T-helper 17 cell (primary cell): ENCODE measurements around the gene TTF2. TPM values are rescaled to one million over a fixed set of nuclear protein-coding genes. Genes with fewer than 3 reads are reported as not detected.
"Not testable (repeated sequence)": the region's sequence is repeated elsewhere in the genome, so short reads cannot be mapped to it uniquely, and the experiment has no call there.

Experiments used
- ATAC-seq: fragments of 150-1000 bp; cut with Tn5 transposase; 2 replicates; pipeline ENCODE4 v1.10.0; 2021; ENCODE audit warnings: mild to moderate bottlenecking, moderate library complexity
- DNase-seq, 3 donors: peaks; one replicate each; pipeline versions ENCODE4 v3.0.0 to v3.0.0-alpha.2; 2020 to 2021
- H3K9me3 ChIP-seq: one replicate; pipeline ENCODE4 v1.7.0; 2013; ENCODE audit warnings: low read length, mild to moderate bottlenecking; ENCODE audit not compliant: control insufficient read depth, poor library complexity, severe bottlenecking
- H3K27ac Mint-ChIP-seq: one replicate; pipeline ENCODE4 v1.8.0; 2022; ENCODE audit warnings: mild to moderate bottlenecking, moderate library complexity, mixed read lengths
- H3K27me3 Mint-ChIP-seq: one replicate; pipeline ENCODE4 v1.8.0; 2022; ENCODE audit warnings: mixed read lengths
- H3K36me3 Mint-ChIP-seq: one replicate; pipeline ENCODE4 v1.8.0; 2022; ENCODE audit warnings: low read depth, mixed read lengths
- H3K4me1 Mint-ChIP-seq: one replicate; pipeline ENCODE4 v1.8.0; 2022; ENCODE audit warnings: mild to moderate bottlenecking, mixed read lengths
- H3K4me3 Mint-ChIP-seq: one replicate; pipeline ENCODE4 v1.8.0; 2022; ENCODE audit warnings: mild to moderate bottlenecking, moderate library complexity, mixed read lengths
- total RNA-seq, 4 donors: library from RNA in 2 of 4; stranded (reverse) in 2 of 4; gene quantifications; one replicate each; pipeline ENCODE4 v1.2.3 and lab custom pipeline; 2022 to 2026

The TTF2 gene
- total RNA-seq, 2 donors from 2014 or later, result 49.2 to 50.9 TPM

DNA sequence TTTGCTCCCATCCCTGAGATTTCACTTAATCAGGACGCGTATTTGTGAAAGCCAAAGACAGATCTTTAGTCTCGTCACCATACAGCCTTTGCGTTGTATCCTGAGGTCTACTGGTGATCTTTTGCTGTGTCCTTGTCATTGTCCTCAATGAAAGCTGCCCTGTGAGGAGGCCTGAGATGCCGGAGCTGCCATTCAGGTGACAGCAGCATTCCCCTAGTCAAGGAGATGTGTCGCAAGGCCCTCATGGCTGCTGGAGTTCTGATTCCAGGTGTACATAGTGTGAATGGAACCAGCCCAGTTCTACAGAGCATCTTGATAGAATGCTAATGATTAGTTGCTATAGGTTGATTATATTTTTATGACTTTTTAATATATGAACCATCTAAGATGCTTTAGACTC lies 24.1 kb downstream of the TTF2 start:
- H3K4me3 Mint-ChIP-seq, result no peak overlapping the region

DNA sequence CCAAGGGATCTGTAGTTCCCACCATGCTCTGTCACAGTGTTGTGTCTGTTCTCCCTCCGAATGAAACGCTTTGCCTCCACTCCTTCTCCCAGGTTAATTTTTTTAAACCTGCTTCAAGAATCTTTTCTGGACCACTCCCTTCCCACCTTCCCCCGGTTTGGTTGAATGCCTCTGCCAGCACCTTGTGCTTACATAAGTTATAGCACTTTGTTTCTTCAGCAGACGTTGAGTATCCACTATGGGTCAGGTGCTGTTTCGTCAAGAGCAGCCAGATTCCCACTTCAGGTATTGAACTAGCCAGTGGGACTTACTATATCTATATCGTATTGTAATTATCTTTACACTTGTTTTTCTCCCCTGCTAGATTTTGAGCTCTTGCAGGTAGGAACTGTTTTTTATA lies 27.6 kb downstream of the TTF2 start:
- H3K4me3 Mint-ChIP-seq, result no peak overlapping the region
- H3K27ac Mint-ChIP-seq, result no peak overlapping the region
- no peaks in the 10 kb centered on the region for H3K9me3 ChIP-seq
- ATAC-seq, result no peak
- no peak for DNase-seq
- no peaks in the 10 kb centered on the region for H3K27me3 Mint-ChIP-seq
- peaks cover 8% of the 10 kb centered on the region for H3K36me3 Mint-ChIP-seq
- no peaks in the 10 kb centered on the region for H3K4me1 Mint-ChIP-seq

More for the DNA sequence above, 24.1 kb downstream of the TTF2 start:
- no peak for DNase-seq
- Mint-ChIP-seq H3K27ac (no peak overlapping the region), H3K4me1 (no peaks in the 10 kb centered on the region), H3K27me3 (no peaks in the 10 kb centered on the region), H3K36me3 (peaks cover 5% of the 10 kb centered on the region)
- ATAC-seq, result no peak
- H3K9me3 ChIP-seq, result no peaks in the 10 kb centered on the region

DNA sequence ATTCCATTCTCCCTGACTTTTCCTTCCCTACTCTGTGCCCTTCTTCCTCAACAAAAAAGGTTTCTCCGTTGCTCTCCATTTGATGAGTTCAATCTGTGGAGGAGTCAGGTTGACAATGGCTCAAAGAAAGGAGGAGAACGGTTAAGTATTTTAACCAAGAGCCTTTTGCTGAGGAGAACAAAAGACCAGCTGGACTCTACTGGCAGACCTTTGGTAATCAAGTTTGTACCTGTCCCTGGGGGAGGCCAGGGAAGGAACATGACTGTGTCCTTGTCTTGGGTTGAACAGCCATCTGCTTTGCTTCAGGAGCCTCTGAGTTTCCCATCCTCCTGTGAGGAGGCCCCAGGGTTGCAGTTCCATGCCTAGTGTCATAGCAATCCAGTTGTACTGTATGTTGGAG lies 29.9 kb downstream of the TTF2 start:
- no peak for ATAC-seq
- Mint-ChIP-seq H3K4me3 (peak overlapping the region; percentile 31), H3K4me1 (peaks cover 4% of the 10 kb centered on the region), H3K36me3 (peaks cover 12% of the 10 kb centered on the region), H3K27ac (no peak overlapping the region), H3K27me3 (no peaks in the 10 kb centered on the region)
- H3K9me3 ChIP-seq, result no peaks in the 10 kb centered on the region
- no peak for DNase-seq

GRCh38 chr1:117092594-117092993 lies 32.5 kb downstream of the TTF2 start:
- no peak for ATAC-seq
- Mint-ChIP-seq H3K36me3 (peaks cover 17% of the 10 kb centered on the region), H3K4me3 (no peak overlapping the region), H3K4me1 (peaks cover 6% of the 10 kb centered on the region), H3K27me3 (no peaks in the 10 kb centered on the region), H3K27ac (peak overlapping the region; percentile 29)
- H3K9me3 ChIP-seq, result no peaks in the 10 kb centered on the region
- no peak for DNase-seq

DNA sequence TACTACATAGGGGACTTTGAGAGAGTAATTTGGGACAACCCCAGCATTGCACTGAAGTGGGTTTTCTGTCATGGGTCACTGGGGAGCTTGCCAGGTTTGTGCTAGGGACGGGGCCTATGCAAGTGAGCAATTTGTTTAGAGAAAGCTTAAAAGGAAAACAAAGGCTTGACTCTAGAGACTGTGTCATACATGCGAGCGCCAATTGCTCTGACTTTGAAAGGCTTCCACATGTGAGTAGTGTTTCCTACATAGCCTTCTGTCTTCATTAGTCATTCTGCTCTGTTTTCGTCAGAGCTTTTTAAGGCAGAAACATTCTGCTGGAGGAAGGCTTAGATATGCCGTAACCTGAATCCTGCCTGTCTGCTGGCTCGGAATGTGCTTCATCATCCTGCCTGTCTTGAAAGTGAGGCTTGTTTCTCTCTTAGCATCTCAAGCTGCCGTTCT lies 33.0 kb downstream of the TTF2 start:
- peaks cover 17% of the 10 kb centered on the region for H3K36me3 Mint-ChIP-seq
- no peak for DNase-seq

DNA sequence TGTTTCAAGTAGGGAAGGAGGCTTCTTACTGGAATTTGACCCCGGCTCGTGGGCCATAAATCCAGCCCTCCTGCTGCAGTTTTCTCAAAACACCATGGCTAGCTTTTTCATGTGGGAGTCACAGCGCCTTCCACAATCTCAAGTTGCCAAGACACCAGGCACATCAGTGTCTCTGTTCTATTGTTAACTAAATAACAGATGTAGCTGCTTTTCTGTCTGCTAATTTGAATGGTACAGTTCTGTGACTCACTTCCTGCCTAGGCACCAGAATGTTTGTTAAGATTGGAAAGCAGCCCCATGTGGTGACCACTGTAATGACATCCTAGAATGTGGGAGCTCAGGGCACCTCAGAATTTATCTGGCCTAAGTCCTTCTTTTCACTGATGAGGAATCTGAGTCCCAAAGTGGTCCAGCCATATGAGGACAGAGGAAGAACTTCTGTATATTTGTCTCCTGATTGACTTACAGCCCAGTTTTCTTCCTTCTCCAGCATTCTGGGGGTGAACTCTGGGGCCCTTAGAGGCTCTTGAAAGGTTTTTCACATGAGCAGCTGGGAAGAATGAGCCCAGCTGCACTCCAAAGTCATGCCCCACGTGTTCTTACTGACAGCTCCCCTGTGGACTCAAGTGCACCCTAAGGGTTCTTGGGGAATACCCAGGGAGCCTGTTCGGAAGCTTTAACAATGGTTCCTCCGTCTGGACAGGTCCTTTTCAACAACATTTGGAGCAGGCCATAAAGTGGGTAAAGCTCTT lies 33.9 kb downstream of the TTF2 start:
- H3K4me3 Mint-ChIP-seq, result no peak overlapping the region
- H3K9me3 ChIP-seq, result no peaks in the 10 kb centered on the region
- H3K27me3 Mint-ChIP-seq, result no peaks in the 10 kb centered on the region
- ATAC-seq (peak; percentile 92), DNase-seq (no peak)
- H3K4me1 Mint-ChIP-seq, result peaks cover 6% of the 10 kb centered on the region
- peak overlapping the region; percentile 29 for H3K27ac Mint-ChIP-seq
- peaks cover 18% of the 10 kb centered on the region for H3K36me3 Mint-ChIP-seq

More for the DNA sequence above, 33.0 kb downstream of the TTF2 start:
- peak; percentile 31 for ATAC-seq
- no peaks in the 10 kb centered on the region for H3K9me3 ChIP-seq
- Mint-ChIP-seq H3K27me3 (no peaks in the 10 kb centered on the region), H3K4me1 (peaks cover 6% of the 10 kb centered on the region), H3K4me3 (no peak overlapping the region), H3K27ac (peak overlapping the region; percentile 29)

DNA sequence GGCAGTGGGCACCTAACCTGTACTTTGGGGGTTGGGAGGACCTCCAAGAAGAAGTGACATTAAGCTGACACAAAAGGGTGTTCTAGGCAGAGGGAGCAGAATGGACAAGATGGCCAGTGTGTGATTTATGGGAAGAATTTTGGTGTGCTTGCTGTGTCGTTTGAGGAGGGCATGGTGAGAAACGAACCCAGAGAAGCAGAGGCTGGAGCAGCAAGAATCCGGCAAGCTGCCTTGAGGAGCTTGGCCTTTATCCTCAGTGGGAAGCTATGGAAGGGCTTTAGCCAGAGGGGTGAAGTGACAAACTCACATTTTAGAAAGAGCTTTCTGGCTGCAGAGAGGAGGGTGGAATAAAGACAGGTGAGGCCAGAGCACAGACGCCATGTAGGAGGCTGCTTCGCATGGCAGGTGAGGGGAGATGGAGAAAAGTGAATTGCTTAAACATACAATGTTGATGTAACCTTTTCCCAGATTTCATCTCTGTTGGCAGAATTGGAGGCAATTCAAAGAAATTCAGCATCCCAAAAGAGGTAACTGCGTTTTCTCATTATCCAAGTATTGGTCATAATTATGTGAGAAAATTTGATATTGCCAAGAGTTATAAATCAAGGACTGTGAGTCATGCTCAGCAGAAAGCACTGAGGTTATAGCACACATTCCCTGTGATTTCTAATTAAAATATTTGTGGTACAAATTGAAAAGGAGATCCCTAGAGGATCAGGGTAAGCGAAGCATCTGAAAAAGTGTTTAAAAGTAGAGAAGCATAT lies 34.9 kb downstream of the TTF2 start:
- Mint-ChIP-seq H3K27me3 (no peaks in the 10 kb centered on the region), H3K4me3 (no peak overlapping the region), H3K36me3 (peaks cover 23% of the 10 kb centered on the region), H3K4me1 (peaks cover 6% of the 10 kb centered on the region), H3K27ac (peak overlapping the region; percentile 6)
- DNase-seq, result no peak
- ATAC-seq, result no peak
- no peaks in the 10 kb centered on the region for H3K9me3 ChIP-seq

DNA sequence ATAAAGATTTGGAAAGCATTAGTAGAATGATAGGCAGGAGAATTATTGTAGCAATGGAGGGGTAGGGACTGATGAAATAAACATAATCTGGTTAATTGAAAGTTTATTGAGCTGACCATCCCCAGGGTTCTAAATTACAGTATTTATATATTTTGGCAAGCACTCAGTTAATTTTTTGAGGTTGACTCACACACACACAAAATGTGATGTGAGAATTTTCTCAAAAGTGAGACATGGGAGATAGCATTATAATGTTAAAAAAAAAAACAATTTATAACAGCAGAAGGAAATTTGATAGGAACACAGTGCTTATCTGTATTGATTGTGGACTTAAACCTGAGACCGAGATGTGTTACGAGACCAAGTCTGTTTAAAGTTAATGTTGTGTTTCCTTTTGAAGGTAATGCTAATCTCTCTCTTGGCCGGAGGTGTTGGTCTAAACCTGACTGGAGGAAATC lies 36.9 kb downstream of the TTF2 start:
- ATAC-seq (no peak), DNase-seq (no peak)
- H3K4me1 Mint-ChIP-seq, result peaks cover 9% of the 10 kb centered on the region
- H3K36me3 Mint-ChIP-seq, result peaks cover 25% of the 10 kb centered on the region
- H3K27me3 Mint-ChIP-seq, result no peaks in the 10 kb centered on the region
- H3K9me3 ChIP-seq, result no peaks in the 10 kb centered on the region
- H3K27ac Mint-ChIP-seq, result peak overlapping the region; percentile 32
- H3K4me3 Mint-ChIP-seq, result no peak overlapping the region

GRCh38 chr1:117097443-117097842 lies 37.3 kb downstream of the TTF2 start:
- H3K27me3 Mint-ChIP-seq, result no peaks in the 10 kb centered on the region
- DNase-seq (no peak), ATAC-seq (no peak)
- peaks cover 9% of the 10 kb centered on the region for H3K4me1 Mint-ChIP-seq
- no peaks in the 10 kb centered on the region for H3K9me3 ChIP-seq
- H3K27ac Mint-ChIP-seq, result no peak overlapping the region
- no peak overlapping the region for H3K4me3 Mint-ChIP-seq
- peaks cover 27% of the 10 kb centered on the region for H3K36me3 Mint-ChIP-seq

DNA sequence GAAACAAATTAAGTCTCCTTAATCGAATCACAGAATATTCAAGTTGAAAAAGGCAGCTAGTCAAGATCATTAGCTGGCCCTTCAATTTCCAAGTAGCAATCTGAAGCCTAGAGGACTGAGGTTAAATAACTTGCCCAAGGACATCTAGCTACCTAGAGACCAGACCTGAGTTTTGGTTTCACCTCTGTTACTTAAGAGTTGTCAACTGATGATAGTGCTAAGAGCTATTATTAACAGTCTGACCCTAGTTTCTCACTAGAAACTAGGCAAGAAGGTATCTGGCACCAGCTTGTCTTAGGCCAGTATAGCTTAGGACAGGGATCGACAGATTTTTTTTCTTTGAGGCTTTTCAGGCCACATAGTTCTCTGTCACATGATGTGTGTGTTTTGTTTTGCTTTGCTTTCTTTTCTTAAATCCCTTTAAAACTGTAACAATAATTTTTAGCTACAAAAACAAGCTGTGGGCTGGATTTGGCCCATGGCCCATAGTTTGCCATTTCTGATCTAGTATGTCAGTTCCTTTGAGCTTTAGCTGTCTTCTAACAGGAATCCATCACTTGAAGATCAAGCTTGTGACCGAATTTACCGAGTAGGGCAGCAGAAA lies 38.3 kb downstream of the TTF2 start:
- H3K9me3 ChIP-seq, result no peaks in the 10 kb centered on the region
- Mint-ChIP-seq H3K27ac (no peak overlapping the region), H3K4me3 (no peak overlapping the region), H3K4me1 (peaks cover 13% of the 10 kb centered on the region), H3K27me3 (no peaks in the 10 kb centered on the region), H3K36me3 (peaks cover 27% of the 10 kb centered on the region)
- ATAC-seq (no peak), DNase-seq (no peak)

GRCh38 chr1:117101334-117101733 lies 41.2 kb downstream of the TTF2 start:
- H3K4me3 Mint-ChIP-seq, result no peak overlapping the region
- ATAC-seq (no peak), DNase-seq (no peak)
- no peaks in the 10 kb centered on the region for H3K27me3 Mint-ChIP-seq
- H3K36me3 Mint-ChIP-seq, result peaks cover 22% of the 10 kb centered on the region
- no peak overlapping the region for H3K27ac Mint-ChIP-seq
- H3K9me3 ChIP-seq, result no peaks in the 10 kb centered on the region
- H3K4me1 Mint-ChIP-seq, result peaks cover 12% of the 10 kb centered on the region

- not testable (repeated sequence) for H3K9me3 ChIP-seq, ATAC-seq, H3K27me3 Mint-ChIP-seq, DNase-seq, H3K4me3 Mint-ChIP-seq, H3K27ac Mint-ChIP-seq
- H3K4me1 Mint-ChIP-seq, result peaks cover 14% of the 10 kb centered on the region
- H3K36me3 Mint-ChIP-seq, result peaks cover 19% of the 10 kb centered on the region
Observed at GRCh38 chr1:117101858-117102257, 41.7 kb downstream of the TTF2 start.

DNA sequence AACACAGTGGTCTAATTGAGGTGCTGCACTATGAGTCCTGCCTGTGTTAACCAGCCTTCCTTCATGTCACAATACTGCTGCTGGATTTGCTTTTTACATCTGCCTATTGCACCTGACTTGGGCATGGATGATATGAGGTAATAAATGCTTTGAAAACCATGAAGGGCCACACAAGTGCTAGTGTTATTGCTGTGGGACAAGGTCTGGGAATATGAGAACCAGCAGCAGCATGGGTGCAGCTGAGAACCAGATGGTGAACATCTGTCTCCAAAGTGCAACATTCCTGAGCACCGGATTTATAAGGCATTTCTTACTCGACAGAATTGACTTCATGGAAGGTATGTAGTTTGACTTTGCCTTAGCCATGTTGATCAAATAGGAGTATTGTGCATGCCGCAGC lies 44.9 kb downstream of the TTF2 start:
- ATAC-seq, result no peak
- H3K4me1 Mint-ChIP-seq, result peaks cover 25% of the 10 kb centered on the region
- no peak overlapping the region for H3K27ac Mint-ChIP-seq
- no peak for DNase-seq
- H3K4me3 Mint-ChIP-seq, result no peak overlapping the region
- H3K9me3 ChIP-seq, result no peaks in the 10 kb centered on the region
- H3K36me3 Mint-ChIP-seq, result peaks cover 12% of the 10 kb centered on the region
- no peaks in the 10 kb centered on the region for H3K27me3 Mint-ChIP-seq
